HepG2 (cell line): Measurements from ENCODE around the gene FXN. TPM values are rescaled to one million over a fixed set of nuclear protein-coding genes. Genes with fewer than 3 reads are reported as not detected.

Source experiments
- ARNTL ChIP-seq: sonication (generic); formaldehyde crosslinking; IDR thresholded peaks from 2 replicates; pipeline ENCODE4 v1.4.0; 2020; ENCODE audit warnings: mild to moderate bottlenecking, missing genetic modification reagents
- DPF2 ChIP-seq: sonication (generic); formaldehyde crosslinking; IDR thresholded peaks from 2 replicates; pipeline ENCODE4 v1.4.0; 2020; ENCODE audit warnings: mild to moderate bottlenecking, low read depth, missing genetic modification reagents, borderline replicate concordance
- FOXO4 ChIP-seq: sonication (generic); formaldehyde crosslinking; conservative IDR thresholded peaks from 2 replicates; pipeline ENCODE4 v1.8.1; 2023; ENCODE audit warnings: missing genetic modification reagents
- HBP1 ChIP-seq: IDR thresholded peaks from 2 replicates; pipeline ENCODE4 v1.6.1; 2016; ENCODE audit warnings: low read depth, control low read depth
- IKZF5 ChIP-seq: IDR thresholded peaks from 2 replicates; pipeline ENCODE4 v1.6.1; 2018; ENCODE audit warnings: missing genetic modification reagents, mild to moderate bottlenecking, missing compliant biosample characterization
- MAFF ChIP-seq: IDR thresholded peaks from 2 replicates; pipeline ENCODE4 v1.6.1; 2011; ENCODE audit warnings: low read depth, low read length, improper control_type of control experiment
- MLX ChIP-seq: IDR thresholded peaks from 2 replicates; pipeline ENCODE4 v1.6.1; 2016
- PHF8 ChIP-seq: sonication (generic); formaldehyde crosslinking; IDR thresholded peaks from 2 replicates; pipeline ENCODE4 v1.5.0; 2020; ENCODE audit warnings: missing genetic modification reagents
- POLR2AphosphoS5 ChIP-seq: IDR thresholded peaks from 2 replicates; pipeline ENCODE4 v1.6.1; 2012; ENCODE audit warnings: low read depth, low read length
- SIN3A ChIP-seq: IDR thresholded peaks from 2 replicates; pipeline ENCODE4 v1.6.1; 2011; ENCODE audit warnings: low read depth, mild to moderate bottlenecking, control low read depth, low read length, borderline replicate concordance
- TCF12 ChIP-seq, 2 experiments: fragments of 450-650 bp in 1 of 2; sonication (generic) in 1 of 2; formaldehyde crosslinking in 1 of 2; IDR thresholded peaks; 2 replicates each; pipeline versions ENCODE4 v1.6.1 to v1.8.0; 2017 to 2022; ENCODE audit warnings: antibody characterized with exemption in 1 of 2, mild to moderate bottlenecking in 1 of 2, missing genetic modification reagents in 1 of 2, moderate library complexity in 1 of 2
- ZFP1 ChIP-seq: IDR thresholded peaks from 2 replicates; pipeline ENCODE4 v1.6.1; 2016
- ZFP36L1 ChIP-seq: sonication (generic); formaldehyde crosslinking; IDR thresholded peaks from 2 replicates; pipeline ENCODE4 v1.8.0; 2022; ENCODE audit warnings: mild to moderate bottlenecking, missing genetic modification reagents, moderate library complexity
- ZGPAT ChIP-seq: IDR thresholded peaks from 2 replicates; pipeline ENCODE4 v1.6.1; 2016; ENCODE audit warnings: mild to moderate bottlenecking
- ZNF121 ChIP-seq: sonication (generic); formaldehyde crosslinking; IDR thresholded peaks from 2 replicates; pipeline ENCODE4 v1.5.0; 2020; ENCODE audit warnings: mild to moderate bottlenecking, missing genetic modification reagents
- ZNF282 ChIP-seq: fragments of 450-650 bp; IDR thresholded peaks from 2 replicates; pipeline ENCODE4 v1.6.1; 2018; ENCODE audit not compliant: partially characterized antibody
- ZNF33B ChIP-seq: sonication (generic); formaldehyde crosslinking; IDR thresholded peaks from 2 replicates; pipeline ENCODE4 v1.5.1; 2020; ENCODE audit warnings: mild to moderate bottlenecking, missing genetic modification reagents
- ZNF513 ChIP-seq: sonication (generic); formaldehyde crosslinking; conservative IDR thresholded peaks from 2 replicates; pipeline ENCODE4 v1.5.0; 2020; ENCODE audit warnings: missing genetic modification reagents
- ZNF678 ChIP-seq: sonication (generic); formaldehyde crosslinking; IDR thresholded peaks from 2 replicates; pipeline ENCODE4 v1.4.0; 2020; ENCODE audit warnings: mild to moderate bottlenecking, missing genetic modification reagents
- ZNF784 ChIP-seq: sonication (generic); formaldehyde crosslinking; IDR thresholded peaks from 2 replicates; pipeline ENCODE4 v1.5.1; 2020; ENCODE audit warnings: missing genetic modification reagents, mild to moderate bottlenecking, borderline replicate concordance
- ZSCAN29 ChIP-seq: sonication (generic); formaldehyde crosslinking; conservative IDR thresholded peaks from 2 replicates; pipeline ENCODE4 v1.4.0; 2020; ENCODE audit warnings: mild to moderate bottlenecking, missing genetic modification reagents
- polyA plus RNA-seq, 8 experiments: library from polyadenylated mRNA; depleted of rRNA in 3 of 8; stranded (reverse) in 7 of 8; unstranded in 1 of 8; fragments of >200 nt; fragmentation: Illumina TruSeq in 4 of 8; extraction: Trizol in 4 of 8; gene quantifications; 2 replicates each; pipeline versions ENCODE4 v1.2.1 to v1.2.3, GENCODE V29; 2011 to 2016; ENCODE audit warnings: low read depth in 4 of 8, missing spikeins in 1 of 8, mixed read lengths in 1 of 8; ENCODE audit not compliant: insufficient read depth in 1 of 8
- total RNA-seq, 5 experiments: library from RNA; depleted of rRNA; stranded (reverse); fragments of >200 nt; fragmentation: Illumina TruSeq; extraction: Trizol; gene quantifications; 2 replicates each; pipeline ENCODE4 v1.2.3, GENCODE V29; 2016; ENCODE audit warnings: low read depth in 1 of 5

FXN gene
- total and polyA plus RNA-seq, 2 of the 13 experiments (the other 11 are each of a cell fraction or from before 2014, with no cell fraction given), result 24.1 to 26.0 TPM

GRCh38 chr9:69122549-69123141, 87.1 kb downstream of the FXN start (continued):
- TF ChIP-seq ZNF33B (CRISPR knock-in tag), result 0 out of 2 replicates have a peak, but pooled peaks have one; percentile 7
- TF ChIP-seq TCF12 (IDR thresholded peaks at IDR 0.05), result no peak
- no peak for TF ChIP-seq TCF12 (CRISPR knock-in tag; IDR thresholded peaks at IDR 0.05)
- TF ChIP-seq PHF8, result no peak
- peak; percentile 42; the same call in 1 of the 2 replicates for TF ChIP-seq MAFF
- TF ChIP-seq POLR2AphosphoS5, result peak; percentile 55
- no peak for TF ChIP-seq DPF2 (CRISPR knock-in tag)
- TF ChIP-seq ZNF678 (CRISPR knock-in tag), result no peak
- TF ChIP-seq HBP1 (CRISPR knock-in tag), result peak; percentile 39; the same call in 1 of the 2 replicates
- no peak for TF ChIP-seq ZGPAT
- no peak for TF ChIP-seq ZFP36L1 (CRISPR knock-in tag)
- TF ChIP-seq SIN3A, result peak; percentile 58; the same call in 1 of the 2 replicates
- TF ChIP-seq ZNF282, result no peak
- TF ChIP-seq FOXO4 (CRISPR knock-in tag), result no peak
- no peak for TF ChIP-seq ZNF121 (CRISPR knock-in tag)
- peak; percentile 74; the same call in 1 of the 2 replicates for TF ChIP-seq MLX (CRISPR knock-in tag)
- TF ChIP-seq ZNF784 (CRISPR knock-in tag), result peak; percentile 35; the same call in 1 of the 2 replicates
- TF ChIP-seq ZNF513 (CRISPR knock-in tag), result no peak
- peak; percentile 88 for TF ChIP-seq ARNTL (CRISPR knock-in tag)
- no peak for TF ChIP-seq IKZF5 (CRISPR knock-in tag)
- 0 out of 2 replicates have a peak, but pooled peaks have one; percentile 33 for TF ChIP-seq ZSCAN29 (CRISPR knock-in tag)
- TF ChIP-seq ZFP1 (CRISPR knock-in tag), result no peak
